Mammary epithelial cell (primary cell): ENCODE measurements around the gene KRT7.
"Not testable (repeated sequence)": the region's sequence is repeated elsewhere in the genome, so short reads cannot be mapped to it uniquely, and the experiment has no call there.

Experiments used
- CTCF ChIP-seq, 2 donors: IDR thresholded peaks in 1 of 2; conservative IDR thresholded peaks in 1 of 2; 2 replicates each; pipeline ENCODE4 v1.5.1; 2011 to 2012; ENCODE audit warnings: inconsistent platforms in 2 of 2, low read length in 2 of 2, mild to moderate bottlenecking in 2 of 2, control low read depth in 1 of 2, low read depth in 1 of 2; ENCODE audit not compliant: insufficient read depth in 1 of 2; ENCODE audit errors: extremely low read depth in 1 of 2
- EZH2 ChIP-seq: IDR thresholded peaks from 2 replicates; pipeline ENCODE4 v1.6.1; 2012; ENCODE audit warnings: low read length, inconsistent platforms, borderline replicate concordance

DNA sequence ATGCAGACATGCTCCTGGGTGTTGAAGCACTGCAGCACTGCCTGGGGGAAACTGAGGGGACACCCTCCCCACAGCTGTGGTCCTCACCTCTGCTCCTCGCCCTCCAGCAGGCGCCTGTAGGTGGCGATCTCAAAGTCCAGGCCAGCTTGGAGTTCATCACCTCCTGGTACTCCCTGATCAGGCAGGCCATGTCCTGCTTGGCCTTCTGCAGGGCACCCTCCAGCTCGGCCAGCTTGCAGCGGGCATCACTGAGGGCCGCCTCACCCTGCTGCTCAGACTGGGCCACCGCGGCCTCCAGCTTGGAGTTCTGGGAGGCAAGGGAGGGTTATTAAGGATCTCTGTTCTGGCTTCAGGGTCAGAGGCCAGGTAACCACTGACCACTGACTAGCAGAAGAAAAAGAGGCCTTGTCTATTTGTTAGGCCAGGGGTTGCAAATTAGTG lies 19.2 kb downstream of the KRT7 start:
- TF ChIP-seq EZH2, result not testable (repeated sequence)
- TF ChIP-seq CTCF (conservative IDR thresholded peaks at IDR 0.05 in 1 of 2, IDR thresholded peaks at IDR 0.05 in 1 of 2; ENCODE audit: extremely low read depth in 1 of 2, insufficient read depth in 1 of 2, low read depth in 1 of 2, low read length in 2 of 2), result peak; percentile 19 to 35
